COLO668 (cell line): ENCODE measurements around the gene ELAVL1.
"Not testable (repeated sequence)": the region's sequence is repeated elsewhere in the genome, so short reads cannot be mapped to it uniquely, and the experiment has no call there.

Experiments
- DNase-seq: peaks from one replicate; lab custom pipeline; 2025; ENCODE audit not compliant: unreplicated experiment; lab: John Stamatoyannopoulos, UW

The ELAVL1 gene

GRCh38 chr19:7970716-7971448, 34.6 kb downstream of the ELAVL1 start:
- DNase-seq = peak; percentile 51

GRCh38 chr19:7969555-7969939, 35.9 kb downstream of the ELAVL1 start:
- DNase-seq = no peak

- DNase-seq = no peak
Measured at GRCh38 chr19:7968796-7969554, 36.5 kb downstream of the ELAVL1 start.

DNA sequence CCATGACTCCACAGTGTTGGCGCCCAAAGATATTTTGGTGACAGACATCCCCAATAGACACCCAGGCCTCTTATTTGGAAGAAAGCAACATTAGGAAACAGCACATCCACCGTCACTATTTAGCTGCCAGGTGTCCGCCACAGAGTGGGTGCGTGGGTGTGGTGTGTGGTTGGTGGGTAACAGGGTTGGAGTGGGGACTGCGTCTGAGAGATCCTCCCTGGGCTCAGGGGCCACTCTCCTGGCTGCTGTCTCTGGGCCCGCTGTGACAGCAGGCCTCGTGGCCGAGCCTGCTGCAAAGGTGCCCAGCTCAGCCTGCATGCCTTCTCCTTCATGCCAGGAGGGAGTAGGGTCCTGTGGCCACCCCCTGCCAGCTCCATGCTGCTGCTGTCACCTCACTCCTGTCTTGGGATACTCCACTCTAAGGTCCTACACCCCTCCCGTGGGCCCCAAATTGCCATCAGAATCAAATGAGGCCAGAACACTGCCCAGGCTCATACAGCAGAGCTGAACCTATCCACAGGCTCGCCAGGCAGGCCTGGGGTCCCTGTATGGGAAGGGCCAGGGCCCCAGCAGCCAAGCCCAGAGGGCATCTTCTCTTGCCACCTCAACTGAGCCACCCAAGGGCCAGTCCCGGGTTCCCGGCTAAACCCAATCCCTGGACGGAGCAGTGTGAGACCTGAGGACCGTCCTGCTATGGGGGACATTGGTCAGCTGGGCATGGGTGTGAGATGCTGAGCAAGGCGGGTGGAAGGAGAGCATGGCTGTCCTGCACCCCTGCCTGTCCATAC, 37.2 kb downstream of the ELAVL1 start:
- no peak for DNase-seq

DNA sequence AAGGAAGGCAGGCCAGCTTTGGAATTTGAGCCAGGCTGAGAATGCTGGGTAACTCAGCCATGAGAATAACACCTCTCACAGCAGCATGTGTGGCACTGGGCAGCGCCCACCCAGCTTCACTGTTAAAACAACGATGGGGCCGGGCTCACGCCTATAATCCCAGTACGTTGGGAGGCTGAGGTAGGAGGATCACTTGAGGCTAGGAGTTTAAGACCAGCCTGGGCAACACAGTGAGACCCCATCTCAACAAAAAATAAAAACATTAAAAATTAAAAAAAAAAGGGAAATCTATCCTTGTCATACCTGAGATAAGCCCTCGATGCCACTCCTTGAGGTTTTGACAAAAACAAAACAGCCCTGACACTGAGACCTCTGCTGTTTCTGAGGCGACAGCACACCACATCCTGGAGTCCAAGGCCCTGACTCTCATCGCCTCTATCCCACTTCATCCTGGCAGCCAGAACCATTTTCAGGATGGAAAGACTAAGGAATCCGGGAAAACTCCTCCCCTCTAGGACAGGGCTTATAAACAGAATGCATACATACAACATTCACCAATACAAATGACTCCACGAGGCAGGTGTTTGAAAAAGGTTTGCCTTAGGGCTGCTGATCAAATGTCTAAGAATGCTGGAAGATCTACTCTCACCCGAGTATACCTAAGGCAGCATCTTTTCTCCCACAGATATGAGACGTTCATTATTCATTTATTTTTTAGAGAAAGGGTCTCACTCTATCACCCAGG, 39.3 kb downstream of the ELAVL1 start:
- no peak for DNase-seq

GRCh38 chr19:7965259-7965841, 40.1 kb downstream of the ELAVL1 start:
- DNase-seq = no peak

- DNase-seq = no peak
Measured at GRCh38 chr19:7963566-7963965, 41.9 kb downstream of the ELAVL1 start.

GRCh38 chr19:7962644-7963268, 42.7 kb downstream of the ELAVL1 start:
- DNase-seq = no peak

DNA sequence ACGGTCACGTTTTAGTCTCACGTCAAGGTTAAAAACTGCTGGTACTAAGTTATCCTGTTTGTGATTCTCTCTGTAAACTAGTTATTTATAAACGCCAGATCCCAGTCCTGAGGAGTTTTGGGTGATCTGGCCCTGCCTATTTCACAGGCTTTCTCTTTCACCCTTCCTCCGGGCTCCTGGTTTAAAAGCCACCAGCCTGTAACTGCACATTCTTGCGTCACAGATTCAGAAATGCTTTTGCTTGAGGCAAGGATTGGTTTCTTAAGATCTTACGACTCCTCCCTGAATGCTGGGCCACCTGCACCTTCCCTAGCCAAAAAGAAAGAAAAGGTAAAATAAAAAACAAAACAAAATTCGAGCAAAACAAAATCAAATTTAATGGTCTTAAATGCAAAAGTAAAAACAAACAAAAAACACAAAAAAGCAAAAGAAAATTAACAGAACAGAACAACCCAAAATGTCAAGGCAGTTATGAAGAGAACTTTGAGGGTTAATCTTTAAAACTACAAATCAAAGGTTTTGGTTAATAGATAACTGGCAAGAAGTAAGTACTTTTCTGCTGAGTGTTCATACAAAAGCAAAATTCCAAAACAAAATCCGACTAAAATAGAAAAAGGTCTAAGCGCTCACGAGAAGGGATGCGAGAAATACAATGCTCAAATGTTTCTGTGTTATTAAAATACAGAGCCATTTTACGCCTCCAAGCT, 43.4 kb downstream of the ELAVL1 start:
- DNase-seq = no peak

GRCh38 chr19:7961082-7961481, 44.4 kb downstream of the ELAVL1 start:
- not testable (repeated sequence) for DNase-seq

DNA sequence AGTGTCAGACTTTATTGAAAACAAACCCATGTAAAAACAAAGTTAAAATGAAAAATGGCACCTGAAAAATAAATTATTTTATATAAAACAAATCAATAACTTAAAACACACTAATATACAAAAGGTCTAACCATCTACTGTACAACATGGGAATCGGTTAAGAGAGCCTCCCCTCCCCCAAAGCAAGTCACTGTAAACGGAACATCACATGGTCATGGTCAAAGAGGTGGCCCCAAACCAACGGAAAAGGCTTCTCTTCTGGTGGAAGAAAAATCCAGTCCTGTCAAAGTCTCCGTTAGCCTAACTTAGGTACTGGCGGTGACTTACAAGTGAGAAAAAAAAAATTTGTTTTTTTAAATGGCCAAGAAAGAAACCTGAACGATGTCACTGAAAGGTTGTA, 46.2 kb downstream of the ELAVL1 start:
- no peak for DNase-seq

DNA sequence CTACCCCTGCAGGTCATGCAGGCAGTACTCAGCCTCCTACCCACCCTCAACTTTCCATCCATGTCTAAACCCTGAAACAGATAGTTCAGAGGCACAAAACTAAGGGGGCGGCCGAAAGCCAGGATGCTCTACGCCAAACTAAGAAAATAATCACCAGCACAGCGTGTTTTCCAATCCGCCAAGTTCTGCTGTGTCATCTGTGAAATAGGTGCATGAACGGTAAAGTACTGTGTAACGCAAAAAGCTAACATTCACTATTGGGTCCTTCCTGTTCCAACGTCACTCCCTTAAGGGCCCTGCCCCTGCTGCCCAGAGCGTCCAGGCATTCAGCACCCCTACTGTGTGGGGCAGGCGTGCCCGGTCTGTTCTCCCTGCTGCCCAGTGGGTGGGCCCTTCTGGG, 49.7 kb downstream of the ELAVL1 start:
- no peak for DNase-seq

- DNase-seq = no peak
Measured at GRCh38 chr19:7953576-7953975, 51.9 kb downstream of the ELAVL1 start.

- no peak for DNase-seq
Measured at GRCh38 chr19:7953060-7953459, 52.4 kb downstream of the ELAVL1 start.

GRCh38 chr19:7947939-7948338, 57.5 kb downstream of the ELAVL1 start:
- DNase-seq = no peak

DNA sequence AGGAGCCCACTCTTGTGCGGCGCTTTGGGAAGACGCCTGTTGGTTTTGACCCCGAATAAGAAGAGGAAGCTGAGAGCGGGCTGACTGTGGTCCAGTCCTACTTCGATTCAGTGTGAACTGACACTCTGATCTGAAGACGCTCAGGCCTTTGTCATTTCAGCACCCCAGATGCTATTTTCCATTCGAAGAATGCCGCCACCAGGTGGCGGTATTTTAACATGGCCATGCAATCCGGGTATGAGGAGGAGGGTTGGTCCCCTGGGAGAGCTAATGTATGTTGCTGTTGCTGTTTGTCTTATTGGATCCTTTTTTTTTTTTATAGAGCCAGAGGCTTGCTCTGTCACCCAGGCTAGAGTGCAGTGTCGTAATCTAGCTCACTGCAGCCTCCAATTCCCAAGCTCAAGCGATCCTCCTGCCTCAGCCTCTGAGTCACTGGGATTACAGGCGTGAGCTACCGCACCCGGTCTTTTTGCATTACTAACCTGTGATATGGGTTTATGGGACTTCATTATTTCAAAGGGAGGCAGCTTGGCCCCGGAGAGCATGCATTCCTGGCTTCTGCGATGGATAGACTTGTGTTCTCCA, 61.2 kb downstream of the ELAVL1 start:
- DNase-seq = peak; percentile 89

GRCh38 chr19:7943444-7944176, 61.8 kb downstream of the ELAVL1 start, which contains the start of gene TIMM44:
TSS of gene TIMM44 (minus strand) at chr19:7943666. CDS start at chr19:7943651, 15 bp downstream.
- DNase-seq = peak; percentile 99

DNA sequence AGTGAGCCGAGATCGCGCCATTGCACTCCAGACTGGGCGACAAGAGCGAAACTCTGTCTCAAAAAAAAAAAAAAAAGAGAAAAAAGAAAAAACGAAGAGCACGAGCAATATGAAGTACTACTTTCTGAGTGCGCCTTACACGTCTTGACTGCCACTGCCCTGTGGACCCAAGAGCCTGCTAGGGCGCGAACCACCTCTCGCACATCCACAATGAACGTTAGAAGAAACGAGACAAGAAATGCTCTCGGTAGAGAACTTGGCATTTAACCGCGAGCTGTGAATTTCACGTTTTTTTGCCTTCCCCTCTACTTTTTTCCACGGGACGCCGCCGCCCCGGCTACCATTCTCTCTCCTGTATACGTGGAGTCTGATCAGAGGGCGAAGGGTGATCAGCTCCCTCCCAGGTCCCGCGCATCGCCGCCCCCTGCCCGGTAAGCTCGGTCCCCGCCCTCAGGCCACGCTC, 62.4 kb downstream of the ELAVL1 start:
- DNase-seq = no peak
